Common myeloid progenitor, CD34-positive (primary cell): Measurements from ENCODE around the gene HECTD1.

Experiments used
- CTCF ChIA-PET: fragments of 350-600 bp; sonication (Branson Sonifier 250); formaldehyde crosslinking; loops from one replicate; lab custom pipeline; 2021; ENCODE audit warnings: antibody characterized with exemption; lab: Charles Lee
- POLR2A ChIA-PET: fragments of 350-600 bp; sonication (Branson Sonifier 250); formaldehyde crosslinking; loops from one replicate; lab custom pipeline; 2021; ENCODE audit warnings: antibody characterized with exemption; lab: Charles Lee
- DNase-seq, 3 donors: peaks; one replicate each; pipeline versions ENCODE4 v3.0.0 to v3.0.0-alpha.2; 2013
- H3K27ac ChIP-seq, 2 experiments: 1 replicate in 1 of 2; 2 replicates in 1 of 2; pipeline ENCODE4 v1.7.0; 2013; ENCODE audit warnings: inconsistent platforms in 2 of 2, low read length in 2 of 2, mild to moderate bottlenecking in 2 of 2, low read depth in 1 of 2, moderate library complexity in 1 of 2; ENCODE audit not compliant: severe bottlenecking in 2 of 2, insufficient read depth in 1 of 2, poor library complexity in 1 of 2
- H3K27me3 ChIP-seq, 5 experiments: replicated peaks in 2 of 5; 1 replicate in 3 of 5; 2 replicates in 2 of 5; pipeline versions ENCODE4 v1.6.1 to v1.7.0; 2013; ENCODE audit warnings: low read length in 4 of 5, mild to moderate bottlenecking in 2 of 5, moderate library complexity in 2 of 5, inconsistent platforms in 1 of 5; ENCODE audit not compliant: insufficient read depth in 5 of 5, control insufficient read depth in 4 of 5
- H3K36me3 ChIP-seq, 4 experiments: 1 replicate in 2 of 4; 2 replicates in 2 of 4; pipeline versions ENCODE4 v1.6.1 to v1.7.0; 2013; ENCODE audit warnings: low read length in 3 of 4, control low read depth in 1 of 4, mild to moderate bottlenecking in 1 of 4; ENCODE audit not compliant: control insufficient read depth in 4 of 4, insufficient read depth in 4 of 4
- H3K4me1 ChIP-seq, 4 experiments: 1 replicate in 3 of 4; 2 replicates in 1 of 4; pipeline versions ENCODE4 v1.6.1 to v1.7.1; 2013; ENCODE audit warnings: low read length in 3 of 4, mild to moderate bottlenecking in 3 of 4, control low read depth in 1 of 4, inconsistent platforms in 1 of 4, moderate library complexity in 1 of 4; ENCODE audit not compliant: control insufficient read depth in 4 of 4, insufficient read depth in 4 of 4; ENCODE audit errors: control extremely low read depth in 1 of 4
- H3K4me3 ChIP-seq, 7 experiments: 1 replicate in 4 of 7; 2 replicates in 3 of 7; pipeline versions ENCODE4 v1.5.1 to v1.7.0; 2013; ENCODE audit warnings: mild to moderate bottlenecking in 7 of 7, low read length in 6 of 7, moderate library complexity in 6 of 7, inconsistent platforms in 2 of 7, low read depth in 2 of 7, control low read depth in 1 of 7; ENCODE audit not compliant: insufficient read depth in 4 of 7, control insufficient read depth in 1 of 7; ENCODE audit errors: extremely low read depth in 1 of 7
- H3K9me3 ChIP-seq, 5 experiments: 1 replicate in 4 of 5; 2 replicates in 1 of 5; pipeline versions ENCODE4 v1.6.1 to v1.7.1; 2013; ENCODE audit warnings: low read length in 4 of 5, mild to moderate bottlenecking in 2 of 5, inconsistent platforms in 1 of 5, low read depth in 1 of 5, moderate library complexity in 1 of 5; ENCODE audit not compliant: control insufficient read depth in 4 of 5, insufficient read depth in 2 of 5; ENCODE audit errors: control extremely low read depth in 1 of 5
- WGBS: methylation state at CpG from one replicate; pipeline ENCODE4 v1.1.5; 2013; ENCODE audit not compliant: insufficient coverage; 5-methylcytosine and 5-hydroxymethylcytosine counted together

Gene HECTD1

GRCh38 chr14:31051511-31051910 is 156.1 kb downstream of the HECTD1 start:
- CTCF ChIA-PET: no interaction called here
- peaks cover 0 to 2% (median 0%) of the 10 kb centered on the region in 4 experiments for H3K4me1 ChIP-seq
- H3K36me3 ChIP-seq: no peaks in the 10 kb centered on the region
- no peak for DNase-seq
- no peak overlapping the region for H3K27ac ChIP-seq
- no peaks in the 10 kb centered on the region for H3K9me3 ChIP-seq
- POLR2A ChIA-PET: no interaction called here
- no peak overlapping the region for H3K4me3 ChIP-seq
- H3K27me3 ChIP-seq: no peaks in the 10 kb centered on the region
- WGBS: no CpG with 5 or more reads among the region's 4 CpGs

GRCh38 chr14:31051023-31051422 is 156.6 kb downstream of the HECTD1 start:
- no peak for DNase-seq
- no peaks in the 10 kb centered on the region for H3K9me3 ChIP-seq
- no peak overlapping the region for H3K4me3 ChIP-seq
- H3K27me3 ChIP-seq: no peaks in the 10 kb centered on the region
- CTCF ChIA-PET: no interaction called here
- WGBS: 94% methylated on average over 4 of the region's 7 CpGs
- H3K27ac ChIP-seq: no peak overlapping the region
- H3K4me1 ChIP-seq: peaks cover 0 to 2% (median 0%) of the 10 kb centered on the region in 4 experiments
- POLR2A ChIA-PET: no interaction called here
- no peaks in the 10 kb centered on the region for H3K36me3 ChIP-seq
